Activated B cell treated with CpG ODN at 0.5 μM for 24 hours (primary cell): Measurements from ENCODE around the gene TPSG1. TPM values are rescaled to one million over a fixed set of nuclear protein-coding genes. Genes with fewer than 3 reads are reported as not detected.

Experiments
- ATAC-seq: fragments of 200-7000 bp; cut with Tn5 transposase; one replicate; pipeline ENCODE4 v1.10.0; 2021; ENCODE audit warnings: low read depth, mild to moderate bottlenecking, moderate library complexity
- CTCF ChIA-PET: fragments of 350-600 bp; sonication (Branson Sonifier 250); formaldehyde crosslinking; loops from one replicate; lab custom pipeline; 2021; ENCODE audit warnings: antibody characterized with exemption; lab: Charles Lee
- POLR2A ChIA-PET: fragments of 350-600 bp; sonication (Branson Sonifier 250); formaldehyde crosslinking; loops from one replicate; lab custom pipeline; 2021; ENCODE audit warnings: antibody characterized with exemption; lab: Charles Lee
- DNase-seq: peaks from one replicate; pipeline ENCODE4 v3.0.0; 2022
- H3K27ac Mint-ChIP-seq: one replicate; pipeline ENCODE4 v1.8.0; 2020; ENCODE audit warnings: mixed read lengths
- H3K27me3 Mint-ChIP-seq: one replicate; pipeline ENCODE4 v1.8.0; 2021; ENCODE audit warnings: mixed read lengths
- H3K36me3 Mint-ChIP-seq: one replicate; pipeline ENCODE4 v1.8.0; 2021; ENCODE audit warnings: low read depth, mixed read lengths
- H3K4me1 Mint-ChIP-seq: one replicate; pipeline ENCODE4 v1.8.0; 2021; ENCODE audit warnings: mixed read lengths
- H3K4me3 Mint-ChIP-seq: one replicate; pipeline ENCODE4 v1.8.0; 2020; ENCODE audit warnings: mild to moderate bottlenecking, mixed read lengths
- H3K9me3 Mint-ChIP-seq: one replicate; pipeline ENCODE4 v1.8.0; 2020; ENCODE audit warnings: mixed read lengths
- intact Hi-C: fragments of 100-400 bp; cut with micrococcal nuclease; formaldehyde crosslinking; loops from one replicate; pipeline ENCODE4 v1.15.1; 2024
- total RNA-seq: library from RNA; stranded (reverse); gene quantifications from 2 replicates; pipeline ENCODE4 v1.2.3, GENCODE V29; 2022
- TF ChIP-seq, protein P1 (sequence below): fragments of 200-600 bp; IDR thresholded peaks from one replicate; pipeline ENCODE4 v1.8.0; 2022; ENCODE audit warnings: antibody characterized with exemption, mild to moderate bottlenecking

TPSG1 gene
- total RNA-seq, 1 donor from 2014 or later, result not detected

GRCh38 chr16:1184156-1184868, 40.8 kb downstream of the TPSG1 start:
- ChIA-PET CTCF (no interaction called here), POLR2A (no interaction called here)
- no peaks in the 10 kb centered on the region for H3K27me3 Mint-ChIP-seq
- no peaks in the 10 kb centered on the region for H3K9me3 Mint-ChIP-seq
- intact Hi-C loops, result no loop called here
- no peak for ATAC-seq
- H3K36me3 Mint-ChIP-seq, result no peaks in the 10 kb centered on the region
- no peak overlapping the region for H3K4me3 Mint-ChIP-seq
- H3K4me1 Mint-ChIP-seq, result no peaks in the 10 kb centered on the region
- DNase-seq, result no peak
- no peak overlapping the region for H3K27ac Mint-ChIP-seq
- TF ChIP-seq, protein P1, sequence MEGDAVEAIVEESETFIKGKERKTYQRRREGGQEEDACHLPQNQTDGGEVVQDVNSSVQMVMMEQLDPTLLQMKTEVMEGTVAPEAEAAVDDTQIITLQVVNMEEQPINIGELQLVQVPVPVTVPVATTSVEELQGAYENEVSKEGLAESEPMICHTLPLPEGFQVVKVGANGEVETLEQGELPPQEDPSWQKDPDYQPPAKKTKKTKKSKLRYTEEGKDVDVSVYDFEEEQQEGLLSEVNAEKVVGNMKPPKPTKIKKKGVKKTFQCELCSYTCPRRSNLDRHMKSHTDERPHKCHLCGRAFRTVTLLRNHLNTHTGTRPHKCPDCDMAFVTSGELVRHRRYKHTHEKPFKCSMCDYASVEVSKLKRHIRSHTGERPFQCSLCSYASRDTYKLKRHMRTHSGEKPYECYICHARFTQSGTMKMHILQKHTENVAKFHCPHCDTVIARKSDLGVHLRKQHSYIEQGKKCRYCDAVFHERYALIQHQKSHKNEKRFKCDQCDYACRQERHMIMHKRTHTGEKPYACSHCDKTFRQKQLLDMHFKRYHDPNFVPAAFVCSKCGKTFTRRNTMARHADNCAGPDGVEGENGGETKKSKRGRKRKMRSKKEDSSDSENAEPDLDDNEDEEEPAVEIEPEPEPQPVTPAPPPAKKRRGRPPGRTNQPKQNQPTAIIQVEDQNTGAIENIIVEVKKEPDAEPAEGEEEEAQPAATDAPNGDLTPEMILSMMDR, result no peak

- ATAC-seq, result no peak
- CTCF ChIA-PET, result no interaction called here
- intact Hi-C loops, result no loop called here
Observed at GRCh38 chr16:1182950-1183907, 41.8 kb downstream of the TPSG1 start.

DNA sequence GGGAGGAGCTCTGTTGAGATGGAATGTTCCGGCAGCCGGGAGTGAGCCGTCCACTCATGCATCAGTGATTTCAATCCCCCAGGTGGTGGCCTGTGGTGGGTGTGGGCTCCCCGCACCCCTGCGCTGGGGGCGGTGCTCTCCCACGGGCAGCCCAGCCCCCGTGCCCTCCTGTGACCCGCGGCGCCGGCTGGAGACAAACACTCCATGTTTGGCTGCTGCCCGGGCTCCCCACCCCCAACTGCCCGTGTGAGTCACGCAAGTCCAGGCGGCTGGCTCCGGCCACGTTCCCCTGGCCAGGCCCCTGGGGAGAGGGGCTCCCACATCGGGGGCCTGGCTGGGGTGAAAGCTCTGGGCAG, 42.8 kb downstream of the TPSG1 start:
- DNase-seq, result no peak
- ATAC-seq, result no peak
- no peak overlapping the region for H3K4me3 Mint-ChIP-seq
- no peak overlapping the region for H3K27ac Mint-ChIP-seq
- intact Hi-C loops, result no loop called here
- TF ChIP-seq, protein P1, result no peak
- ChIA-PET CTCF (no interaction called here), POLR2A (no interaction called here)
- H3K27me3 Mint-ChIP-seq, result no peaks in the 10 kb centered on the region
- H3K9me3 Mint-ChIP-seq, result no peaks in the 10 kb centered on the region
- no peaks in the 10 kb centered on the region for H3K36me3 Mint-ChIP-seq
- no peaks in the 10 kb centered on the region for H3K4me1 Mint-ChIP-seq

More at GRCh38 chr16:1182950-1183907, 41.8 kb downstream of the TPSG1 start:
- Mint-ChIP-seq H3K4me1 (no peaks in the 10 kb centered on the region), H3K27me3 (no peaks in the 10 kb centered on the region), H3K9me3 (no peaks in the 10 kb centered on the region), H3K4me3 (no peak overlapping the region), H3K27ac (no peak overlapping the region), H3K36me3 (no peaks in the 10 kb centered on the region)
- no peak for DNase-seq
- POLR2A ChIA-PET, result no interaction called here
- TF ChIP-seq, protein P1, result no peak

GRCh38 chr16:1181404-1182315, 43.4 kb downstream of the TPSG1 start:
- H3K4me3 Mint-ChIP-seq, result no peak overlapping the region
- H3K9me3 Mint-ChIP-seq, result no peaks in the 10 kb centered on the region
- TF ChIP-seq, protein P1, result no peak
- DNase-seq, result no peak
- POLR2A ChIA-PET, result no interaction called here
- no peak overlapping the region for H3K27ac Mint-ChIP-seq
- H3K4me1 Mint-ChIP-seq, result no peaks in the 10 kb centered on the region
- no peaks in the 10 kb centered on the region for H3K27me3 Mint-ChIP-seq
- ATAC-seq, result no peak
- CTCF ChIA-PET, result no interaction called here
- intact Hi-C loops, result no loop called here
- no peaks in the 10 kb centered on the region for H3K36me3 Mint-ChIP-seq
